H4 (cell line): Measurements from ENCODE around the gene INKA1. TPM values are rescaled to one million over a fixed set of nuclear protein-coding genes. Genes with fewer than 3 reads are reported as not detected.

Experiments used
- DNase-seq: peaks from one replicate; pipeline ENCODE4 v3.0.0-alpha.2; 2015; ENCODE audit warnings: low spot score
- total RNA-seq: library from RNA; depleted of rRNA; stranded (reverse); fragments of >200 nt; shearing (Covaris generic); gene quantifications from 2 replicates; pipeline ENCODE4 v1.2.3, GENCODE V29; 2014

Gene INKA1
- total RNA-seq, 1 experiment from 2014 or later: 2.1 TPM

GRCh38 chr3:49786357-49787181 is 16.5 kb upstream of the INKA1 start, which contains the start of gene IP6K1:
TSS of gene IP6K1 (minus strand) at chr3:49786542. CDS start at chr3:49748040, 38,502 bp downstream.
- DNase-seq: peak; percentile 98

- DNase-seq: no peak
Observed at GRCh38 chr3:49787182-49787464, 15.9 kb upstream of the INKA1 start.

GRCh38 chr3:49787536-49787935 is 15.5 kb upstream of the INKA1 start:
- no peak for DNase-seq

- no peak for DNase-seq
Observed at GRCh38 chr3:49788056-49788455, 15.0 kb upstream of the INKA1 start.

- no peak for DNase-seq
Observed at GRCh38 chr3:49790626-49791411, 12.2 kb upstream of the INKA1 start.

GRCh38 chr3:49791571-49791970 is 11.5 kb upstream of the INKA1 start:
- no peak for DNase-seq

GRCh38 chr3:49792371-49793150 is 10.5 kb upstream of the INKA1 start:
- DNase-seq: no peak

GRCh38 chr3:49793486-49794085 is 9.5 kb upstream of the INKA1 start:
- no peak for DNase-seq

- DNase-seq: no peak
Observed at GRCh38 chr3:49794431-49794830, 8.6 kb upstream of the INKA1 start.

GRCh38 chr3:49794926-49795905 is 7.8 kb upstream of the INKA1 start:
- DNase-seq: no peak

- DNase-seq: no peak
Observed at GRCh38 chr3:49799105-49799504, 4.0 kb upstream of the INKA1 start.

GRCh38 chr3:49799761-49800160 is 3.3 kb upstream of the INKA1 start, which contains the start of gene CDHR4:
TSS of gene CDHR4 (minus strand) at chr3:49799873. CDS start at chr3:49799812, 61 bp downstream.
- no peak for DNase-seq

GRCh38 chr3:49801160-49801559 is 1.9 kb upstream of the INKA1 start:
- no peak for DNase-seq

GRCh38 chr3:49803465-49804140 is 542 bp downstream of the INKA1 start:
- DNase-seq: no peak

- no peak for DNase-seq
Observed at GRCh38 chr3:49804141-49805041, 1.3 kb downstream of the INKA1 start.

- DNase-seq: no peak
Observed at GRCh38 chr3:49805367-49805782, 2.3 kb downstream of the INKA1 start.

- DNase-seq: no peak
Observed at GRCh38 chr3:49805897-49806701, 3.0 kb downstream of the INKA1 start.

GRCh38 chr3:49806850-49807249 is 3.8 kb downstream of the INKA1 start:
- DNase-seq: no peak
